Esophagus squamous epithelium (tissue), 4 donors: ENCODE results near the gene SETD1B.

ENCODE experiments used
- CTCF ChIP-seq, 6 experiments: fragments of 450-650 bp in 4 of 6; fragments of 200-600 bp in 2 of 6; sonication (generic) in 2 of 6; IDR thresholded peaks; one replicate each; pipeline ENCODE4 v1.5.1; 2016 to 2019; ENCODE audit warnings: antibody characterized with exemption in 6 of 6, mild to moderate bottlenecking in 4 of 6, moderate library complexity in 4 of 6
- POLR2A ChIP-seq, 4 donors: fragments of 450-650 bp; IDR thresholded peaks; one replicate each; pipeline ENCODE4 v1.6.1; 2017; ENCODE audit warnings: antibody characterized with exemption in 4 of 4, mild to moderate bottlenecking in 4 of 4, moderate library complexity in 3 of 4

- peak in 2 of 6 experiments; percentile 8 to 12 for TF ChIP-seq CTCF (IDR thresholded peaks at IDR 0.05)
- TF ChIP-seq POLR2A (IDR thresholded peaks at IDR 0.05), result peak in 2 of 4 donors; percentile 29 to 36
Observed at GRCh38 chr12:121799156-121799841, 4.5 kb upstream of the SETD1B start.
